ENCODE measurements around the gene SERPINI1.

SERPINI1 gene

GRCh38 chr3:167844528-167844927 is 109.0 kb downstream of the SERPINI1 start:
- no peak for DNase-seq (ENCODE audit: low spot score)

GRCh38 chr3:167851171-167851570 is 115.7 kb downstream of the SERPINI1 start:
- no peak for DNase-seq (ENCODE audit: low spot score)

GRCh38 chr3:167851749-167852148 is 116.2 kb downstream of the SERPINI1 start:
- no peak for DNase-seq (ENCODE audit: low spot score)

- DNase-seq (ENCODE audit: low spot score) = no peak
These were observed 116.7 kb downstream of the SERPINI1 start for GRCh38 chr3:167852216-167852615.

- no peak for DNase-seq (ENCODE audit: low spot score)
These were observed 118.5 kb downstream of the SERPINI1 start for GRCh38 chr3:167854063-167854462.

GRCh38 chr3:167854846-167855245 is 119.3 kb downstream of the SERPINI1 start:
- no peak for DNase-seq (ENCODE audit: low spot score)

- DNase-seq (ENCODE audit: low spot score) = no peak
These were observed 119.8 kb downstream of the SERPINI1 start for GRCh38 chr3:167855306-167855705.

GRCh38 chr3:167858865-167859264 is 123.3 kb downstream of the SERPINI1 start:
- no peak for DNase-seq (ENCODE audit: low spot score)

- DNase-seq (ENCODE audit: low spot score) = no peak
These were observed 124.1 kb downstream of the SERPINI1 start for GRCh38 chr3:167859610-167860009.

- no peak for DNase-seq (ENCODE audit: low spot score)
These were observed 126.1 kb downstream of the SERPINI1 start for GRCh38 chr3:167861649-167862048.

- no peak for DNase-seq (ENCODE audit: low spot score)
These were observed 126.7 kb downstream of the SERPINI1 start for GRCh38 chr3:167862104-167862730.

- no peak for DNase-seq (ENCODE audit: low spot score)
These were observed 128.5 kb downstream of the SERPINI1 start for GRCh38 chr3:167863811-167864551.

- DNase-seq (ENCODE audit: low spot score) = no peak
These were observed 129.0 kb downstream of the SERPINI1 start for GRCh38 chr3:167864552-167864874.

GRCh38 chr3:167866331-167866730 is 130.8 kb downstream of the SERPINI1 start:
- DNase-seq (ENCODE audit: low spot score) = no peak

GRCh38 chr3:167867981-167868380 is 132.5 kb downstream of the SERPINI1 start:
- DNase-seq (ENCODE audit: low spot score) = no peak

GRCh38 chr3:167870181-167870580 is 134.7 kb downstream of the SERPINI1 start:
- DNase-seq (ENCODE audit: low spot score) = no peak

- DNase-seq (ENCODE audit: low spot score) = no peak
These were observed 135.2 kb downstream of the SERPINI1 start for GRCh38 chr3:167870759-167871158.

GRCh38 chr3:167872032-167872431 is 136.5 kb downstream of the SERPINI1 start:
- no peak for DNase-seq (ENCODE audit: low spot score)

- no peak for DNase-seq (ENCODE audit: low spot score)
These were observed 137.4 kb downstream of the SERPINI1 start for GRCh38 chr3:167872941-167873340.

GRCh38 chr3:167874671-167875372 is 139.3 kb downstream of the SERPINI1 start:
- no peak for DNase-seq (ENCODE audit: low spot score)

Measured in SK-N-DZ (cell line).